ENCODE results near the gene MT2A. TPM values are rescaled to one million over a fixed set of nuclear protein-coding genes. Genes with fewer than 3 reads are reported as not detected.

MT2A gene
- total RNA-seq, 4 donors from 2014 or later, result 301 to 1,668 (median 935) TPM

- no peak for TF ChIP-seq CTCF (IDR thresholded peaks at IDR 0.05)
- ATAC-seq (ENCODE audit: low FRiP score) (no peak), DNase-seq (ENCODE audit: low spot score) (no peak)
These were observed 24.1 kb upstream of the MT2A start for GRCh38 chr16:56584276-56584675.

GRCh38 chr16:56588781-56589140 lies 19.6 kb upstream of the MT2A start:
- no peak for TF ChIP-seq CTCF (IDR thresholded peaks at IDR 0.05)
- ATAC-seq (ENCODE audit: low FRiP score) (no peak), DNase-seq (ENCODE audit: low spot score) (no peak)

GRCh38 chr16:56589141-56590039 lies 19.0 kb upstream of the MT2A start, which contains the start of gene MT3:
TSS of gene MT3 (plus strand) at chr16:56589528. CDS start at chr16:56589591, 63 bp downstream.
- DNase-seq (ENCODE audit: low spot score), result no peak
- no peak for TF ChIP-seq CTCF (IDR thresholded peaks at IDR 0.05)
- peak; percentile 24 for ATAC-seq (ENCODE audit: low FRiP score)

- DNase-seq (ENCODE audit: low spot score), result no peak
- TF ChIP-seq CTCF (IDR thresholded peaks at IDR 0.05), result no peak
- ATAC-seq (ENCODE audit: low FRiP score), result no peak
These were observed 16.9 kb upstream of the MT2A start for GRCh38 chr16:56591377-56592060.

GRCh38 chr16:56593573-56594291 lies 14.7 kb upstream of the MT2A start:
- DNase-seq (ENCODE audit: low spot score) (no peak), ATAC-seq (ENCODE audit: low FRiP score) (no peak)
- TF ChIP-seq CTCF (IDR thresholded peaks at IDR 0.05), result no peak

GRCh38 chr16:56594292-56594619 lies 14.1 kb upstream of the MT2A start:
- TF ChIP-seq CTCF (IDR thresholded peaks at IDR 0.05), result no peak
- ATAC-seq (ENCODE audit: low FRiP score) (no peak), DNase-seq (ENCODE audit: low spot score) (no peak)
